ENCODE data around the gene MSMO1. TPM values are rescaled to one million over a fixed set of nuclear protein-coding genes. Genes with fewer than 3 reads are reported as not detected.

The MSMO1 gene
- total RNA-seq, 2 experiments from 2014 or later = 41.6 to 91.5 TPM

GRCh38 chr4:165301833-165302232 is 25.6 kb upstream of the MSMO1 start:
- no peak for DNase-seq (ENCODE audit: low spot score)
- POLR2A ChIA-PET = interaction anchor here (0.9 kb wide), 1 partner anchor 25 kb away, joined by 3 read pairs; the partner anchor contains the start of gene MSMO1
- no peak overlapping the region for H2AFZ ChIP-seq (ENCODE audit: low read length)

GRCh38 chr4:165302658-165303057 is 24.8 kb upstream of the MSMO1 start:
- Histone ChIP-seq H3K4me3 (ENCODE audit: low read depth, low read length, poor library complexity, severe bottlenecking) (no peak overlapping the region), H3K79me2 (ENCODE audit: insufficient read depth, low read depth, low read length) (no peaks in the 10 kb centered on the region), H3K4me1 (ENCODE audit: insufficient read depth, low read length, poor library complexity, severe bottlenecking) (no peaks in the 10 kb centered on the region), H2AFZ (ENCODE audit: low read length) (no peak overlapping the region), H3K36me3 (ENCODE audit: insufficient read depth, low read length) (peaks cover 19% of the 10 kb centered on the region), H4K20me1 (ENCODE audit: insufficient read depth, low read length) (no peaks in the 10 kb centered on the region), H3K27ac (ENCODE audit: low read depth, low read length, poor library complexity, severe bottlenecking) (no peak overlapping the region), H3K4me2 (ENCODE audit: low read length) (no peak overlapping the region), H3K9me2 (ENCODE audit: insufficient read depth, low read length) (no peaks in the 10 kb centered on the region), H3K9me3 (ENCODE audit: low read length) (no peaks in the 10 kb centered on the region)
- CTCF ChIA-PET (ENCODE audit: unreplicated experiment) = no interaction called here
- no TSS peak for BruUV-seq (replicated peaks)
- DNase-seq (ENCODE audit: low spot score) = no peak
- intact Hi-C loops (cut with micrococcal nuclease; ENCODE audit: unreplicated experiment) = no loop called here
- no peak for TF ChIP-seq EZH2phosphoT487 (IDR thresholded peaks at IDR 0.05; ENCODE audit: borderline replicate concordance, low read depth, low read length)
- TF ChIP-seq, protein P1, sequence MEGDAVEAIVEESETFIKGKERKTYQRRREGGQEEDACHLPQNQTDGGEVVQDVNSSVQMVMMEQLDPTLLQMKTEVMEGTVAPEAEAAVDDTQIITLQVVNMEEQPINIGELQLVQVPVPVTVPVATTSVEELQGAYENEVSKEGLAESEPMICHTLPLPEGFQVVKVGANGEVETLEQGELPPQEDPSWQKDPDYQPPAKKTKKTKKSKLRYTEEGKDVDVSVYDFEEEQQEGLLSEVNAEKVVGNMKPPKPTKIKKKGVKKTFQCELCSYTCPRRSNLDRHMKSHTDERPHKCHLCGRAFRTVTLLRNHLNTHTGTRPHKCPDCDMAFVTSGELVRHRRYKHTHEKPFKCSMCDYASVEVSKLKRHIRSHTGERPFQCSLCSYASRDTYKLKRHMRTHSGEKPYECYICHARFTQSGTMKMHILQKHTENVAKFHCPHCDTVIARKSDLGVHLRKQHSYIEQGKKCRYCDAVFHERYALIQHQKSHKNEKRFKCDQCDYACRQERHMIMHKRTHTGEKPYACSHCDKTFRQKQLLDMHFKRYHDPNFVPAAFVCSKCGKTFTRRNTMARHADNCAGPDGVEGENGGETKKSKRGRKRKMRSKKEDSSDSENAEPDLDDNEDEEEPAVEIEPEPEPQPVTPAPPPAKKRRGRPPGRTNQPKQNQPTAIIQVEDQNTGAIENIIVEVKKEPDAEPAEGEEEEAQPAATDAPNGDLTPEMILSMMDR (conservative IDR thresholded peaks at IDR 0.05; ENCODE audit: low read length) = no peak
- POLR2A ChIA-PET = interaction anchor here (0.9 kb wide), 1 partner anchor 25 kb away, joined by 3 read pairs; the partner anchor contains the start of gene MSMO1

More at GRCh38 chr4:165301833-165302232, 25.6 kb upstream of the MSMO1 start:
- H3K36me3 ChIP-seq (ENCODE audit: insufficient read depth, low read length) = peaks cover 23% of the 10 kb centered on the region
- no peaks in the 10 kb centered on the region for H4K20me1 ChIP-seq (ENCODE audit: insufficient read depth, low read length)
- no TSS peak for BruUV-seq (replicated peaks)
- no peak overlapping the region for H3K4me2 ChIP-seq (ENCODE audit: low read length)
- no peaks in the 10 kb centered on the region for H3K9me3 ChIP-seq (ENCODE audit: low read length)
- CTCF ChIA-PET (ENCODE audit: unreplicated experiment) = no interaction called here
- no peaks in the 10 kb centered on the region for H3K79me2 ChIP-seq (ENCODE audit: insufficient read depth, low read depth, low read length)
- H3K27ac ChIP-seq (ENCODE audit: low read depth, low read length, poor library complexity, severe bottlenecking) = no peak overlapping the region
- no peaks in the 10 kb centered on the region for H3K4me1 ChIP-seq (ENCODE audit: insufficient read depth, low read length, poor library complexity, severe bottlenecking)
- no peaks in the 10 kb centered on the region for H3K9me2 ChIP-seq (ENCODE audit: insufficient read depth, low read length)
- TF ChIP-seq EZH2phosphoT487 (IDR thresholded peaks at IDR 0.05; ENCODE audit: borderline replicate concordance, low read depth, low read length) = no peak
- TF ChIP-seq, protein P1 (conservative IDR thresholded peaks at IDR 0.05; ENCODE audit: low read length) = no peak
- intact Hi-C loops (cut with micrococcal nuclease; ENCODE audit: unreplicated experiment) = no loop called here
- H3K4me3 ChIP-seq (ENCODE audit: low read depth, low read length, poor library complexity, severe bottlenecking) = no peak overlapping the region

GRCh38 chr4:165308166-165308565 is 19.3 kb upstream of the MSMO1 start:
- no peak for DNase-seq (ENCODE audit: low spot score)
- TF ChIP-seq, protein P1 (conservative IDR thresholded peaks at IDR 0.05; ENCODE audit: low read length) = no peak
- TF ChIP-seq EZH2phosphoT487 (IDR thresholded peaks at IDR 0.05; ENCODE audit: borderline replicate concordance, low read depth, low read length) = no peak
- intact Hi-C loops (cut with micrococcal nuclease; ENCODE audit: unreplicated experiment) = no loop called here
- H2AFZ ChIP-seq (ENCODE audit: low read length) = no peak overlapping the region
- H3K9me3 ChIP-seq (ENCODE audit: low read length) = no peaks in the 10 kb centered on the region
- BruUV-seq (replicated peaks) = no TSS peak
- ChIA-PET CTCF (ENCODE audit: unreplicated experiment) (no interaction called here), POLR2A (no interaction called here)
- no peaks in the 10 kb centered on the region for H3K9me2 ChIP-seq (ENCODE audit: insufficient read depth, low read length)
- peaks cover 17% of the 10 kb centered on the region for H3K36me3 ChIP-seq (ENCODE audit: insufficient read depth, low read length)
- H3K4me2 ChIP-seq (ENCODE audit: low read length) = no peak overlapping the region
- no peaks in the 10 kb centered on the region for H3K4me1 ChIP-seq (ENCODE audit: insufficient read depth, low read length, poor library complexity, severe bottlenecking)
- no peaks in the 10 kb centered on the region for H4K20me1 ChIP-seq (ENCODE audit: insufficient read depth, low read length)
- no peak overlapping the region for H3K27ac ChIP-seq (ENCODE audit: low read depth, low read length, poor library complexity, severe bottlenecking)
- H3K4me3 ChIP-seq (ENCODE audit: low read depth, low read length, poor library complexity, severe bottlenecking) = no peak overlapping the region
- H3K79me2 ChIP-seq (ENCODE audit: insufficient read depth, low read depth, low read length) = no peaks in the 10 kb centered on the region

Measured in OCI-LY7 (cell line).